ENCODE measurements around the gene ZNF469. TPM values are rescaled to one million over a fixed set of nuclear protein-coding genes. Genes with fewer than 3 reads are reported as not detected.
"Not testable (repeated sequence)": the region's sequence is repeated elsewhere in the genome, so short reads cannot be mapped to it uniquely, and the experiment has no call there.

The ZNF469 gene
- total RNA-seq, 1 donor from 2014 or later, result 0.94 TPM

- intact Hi-C loops (cut with DNase I), result no loop called here
- DNase-seq (no peak), ATAC-seq (ENCODE audit: poor library complexity) (no peak)
Observed at GRCh38 chr16:88401604-88402246, 19.0 kb downstream of the ZNF469 start.

- intact Hi-C loops (cut with DNase I), result no loop called here
- DNase-seq (no peak), ATAC-seq (ENCODE audit: poor library complexity) (no peak)
Observed at GRCh38 chr16:88402551-88403240, 19.9 kb downstream of the ZNF469 start.

- ATAC-seq (ENCODE audit: poor library complexity) (no peak), DNase-seq (no peak)
- intact Hi-C loops (cut with DNase I), result no loop called here
Observed at GRCh38 chr16:88403794-88404581, 21.2 kb downstream of the ZNF469 start.

- DNase-seq (no peak), ATAC-seq (ENCODE audit: poor library complexity) (no peak)
- intact Hi-C loops (cut with DNase I), result no loop called here
Observed at GRCh38 chr16:88404769-88405168, 22.0 kb downstream of the ZNF469 start.

- ATAC-seq (ENCODE audit: poor library complexity), result peak; percentile 66
- DNase-seq, result peak; percentile 68
- intact Hi-C loops (cut with DNase I), result no loop called here
Observed at GRCh38 chr16:88405216-88406060, 22.7 kb downstream of the ZNF469 start.

GRCh38 chr16:88406096-88407041 is 23.6 kb downstream of the ZNF469 start:
- intact Hi-C loops (cut with DNase I), result no loop called here
- no peak for ATAC-seq (ENCODE audit: poor library complexity)
- DNase-seq, result no peak

GRCh38 chr16:88407042-88407420 is 24.3 kb downstream of the ZNF469 start:
- ATAC-seq (ENCODE audit: poor library complexity) (no peak), DNase-seq (no peak)
- intact Hi-C loops (cut with DNase I), result no loop called here

- intact Hi-C loops (cut with DNase I), result no loop called here
- no peak for ATAC-seq (ENCODE audit: poor library complexity)
- DNase-seq, result no peak
Observed at GRCh38 chr16:88407807-88408206, 25.0 kb downstream of the ZNF469 start.

- no peak for ATAC-seq (ENCODE audit: poor library complexity)
- no peak for DNase-seq
- intact Hi-C loops (cut with DNase I), result no loop called here
Observed at GRCh38 chr16:88408561-88409142, 25.9 kb downstream of the ZNF469 start.

GRCh38 chr16:88409296-88410065 is 26.7 kb downstream of the ZNF469 start:
- intact Hi-C loops (cut with DNase I), result no loop called here
- DNase-seq, result no peak
- ATAC-seq (ENCODE audit: poor library complexity), result no peak

GRCh38 chr16:88410297-88410968 is 27.7 kb downstream of the ZNF469 start:
- DNase-seq; intact Hi-C loops (cut with DNase I); ATAC-seq (ENCODE audit: poor library complexity): not testable (repeated sequence)

GRCh38 chr16:88411951-88412576 is 29.3 kb downstream of the ZNF469 start:
- intact Hi-C loops (cut with DNase I), result no loop called here
- no peak for DNase-seq
- ATAC-seq (ENCODE audit: poor library complexity), result no peak

GRCh38 chr16:88412766-88413165 is 30.0 kb downstream of the ZNF469 start:
- no peak for DNase-seq
- intact Hi-C loops (cut with DNase I), result no loop called here
- no peak for ATAC-seq (ENCODE audit: poor library complexity)

GRCh38 chr16:88413231-88413630 is 30.5 kb downstream of the ZNF469 start:
- intact Hi-C loops (cut with DNase I), result no loop called here
- DNase-seq (no peak), ATAC-seq (ENCODE audit: poor library complexity) (no peak)

- intact Hi-C loops (cut with DNase I), result no loop called here
- ATAC-seq (ENCODE audit: poor library complexity) (no peak), DNase-seq (no peak)
Observed at GRCh38 chr16:88413631-88414030, 30.9 kb downstream of the ZNF469 start.

All from Right ventricle myocardium superior (tissue), 1 donor.